Measurements from ENCODE around the gene GABRG3. TPM values are rescaled to one million over a fixed set of nuclear protein-coding genes. Genes with fewer than 3 reads are reported as not detected.

Gene GABRG3
- total and polyA plus RNA-seq, 9 of the 15 experiments (the other 6 are each of a cell fraction or from before 2014, with no cell fraction given), result 4.0 to 15.1 (median 11.2) TPM

- ChIA-PET CTCF (ENCODE audit: low intra/inter-chr PET ratio) (no interaction called here), POLR2A (no interaction called here)
- FAIRE-seq, result no peak
- Histone ChIP-seq H3K9me3 (replicated peaks; ENCODE audit: control insufficient read depth, insufficient read depth, low read depth, low read length) (no peaks in the 10 kb centered on the region), H2AFZ (ENCODE audit: low read depth, low read length) (no peak overlapping the region), H3K36me3 (ENCODE audit: control insufficient read depth, insufficient read depth, low read length) (no peaks in the 10 kb centered on the region), H3K27me3 (ENCODE audit: control insufficient read depth in 2 of 2, insufficient read depth in 2 of 2, low read length in 2 of 2) (peaks cover 0 to 11% of the 10 kb centered on the region in 2 experiments; a peak in 2 of 5 replicates), H3K79me2 (ENCODE audit: control insufficient read depth, insufficient read depth, low read length) (no peaks in the 10 kb centered on the region), H4K20me1 (replicated peaks; ENCODE audit: control insufficient read depth, insufficient read depth, low read length) (no peaks in the 10 kb centered on the region), H3K4me1 (replicated peaks in 1 of 2; ENCODE audit: control insufficient read depth in 2 of 2, insufficient read depth in 2 of 2, low read length in 2 of 2) (peaks cover 0 to 3% of the 10 kb centered on the region in 2 experiments; a peak in 1 of 5 replicates), H3K9me1 (ENCODE audit: control insufficient read depth, insufficient read depth, low read length) (no peaks in the 10 kb centered on the region), H3K27ac (ENCODE audit: extremely low read depth, low read depth, low read length) (no peak overlapping the region), H3K9ac (ENCODE audit: insufficient read depth in 1 of 2, low read depth in 2 of 2, low read length in 2 of 2) (no peak overlapping the region), H3K4me2 (ENCODE audit: insufficient read depth, low read length) (no peak overlapping the region), H3K4me3 (no peak overlapping the region)
- no peak for ATAC-seq
- no peak for DNase-seq (ENCODE audit: extremely low read depth in 1 of 4, low spot score in 3 of 4)
- WGBS (ENCODE audit: insufficient coverage, low coverage, missing lambda C conversion rate), result 3% methylated on average over 6 of the region's 6 CpGs
- in situ Hi-C loops (cut with MboI), result no loop called here
- BruUV-seq (replicated peaks), result no TSS peak
- intact Hi-C loops (cut with micrococcal nuclease), result no loop called here
- TF ChIP-seq MEIS2 (IDR thresholded peaks at IDR 0.05; ENCODE audit: partially characterized antibody), result peak; percentile 41
- no peak for TF ChIP-seq ZNF395 (CRISPR knock-in tag; IDR thresholded peaks at IDR 0.05)
- no peak for TF ChIP-seq ELF1 (tag; IDR thresholded peaks at IDR 0.05)
- TF ChIP-seq EZH2 (IDR thresholded peaks at IDR 0.05; ENCODE audit: borderline replicate concordance, low read depth, low read length), result no peak
- TF ChIP-seq CBFA2T2 (conservative IDR thresholded peaks at IDR 0.05), result no peak
- TF ChIP-seq ELF4 (CRISPR knock-in tag; IDR thresholded peaks at IDR 0.05), result no peak
- TF ChIP-seq PKNOX1 (IDR thresholded peaks at IDR 0.05), result peak; percentile 67
- TF ChIP-seq BCL6 (CRISPR knock-in tag; IDR thresholded peaks at IDR 0.05), result no peak
- no peak for TF ChIP-seq RBM17 (IDR thresholded peaks at IDR 0.05; ENCODE audit: borderline replicate concordance, low read depth, low read length)
- no peak for TF ChIP-seq TSC22D4 (tag; IDR thresholded peaks at IDR 0.05)
- TF ChIP-seq CCNT2 (IDR thresholded peaks at IDR 0.05; ENCODE audit: borderline replicate concordance, extremely low read depth, insufficient read length, low read depth, low read length), result no peak
- no peak for TF ChIP-seq ZNF699 (CRISPR knock-in tag; IDR thresholded peaks at IDR 0.05; ENCODE audit: insufficient replicate concordance)
- TF ChIP-seq STAT6 (CRISPR knock-in tag; IDR thresholded peaks at IDR 0.05), result no peak
- no peak for TF ChIP-seq ZNF280B (CRISPR knock-in tag; IDR thresholded peaks at IDR 0.05)
- no peak for TF ChIP-seq U2AF1 (optimal IDR thresholded peaks at IDR 0.05; ENCODE audit: low read depth, low read length)
- no peak for TF ChIP-seq NCOA4 (IDR thresholded peaks at IDR 0.05; ENCODE audit: partially characterized antibody)
- no peak for TF ChIP-seq PRMT5 (CRISPR knock-in tag; IDR thresholded peaks at IDR 0.05)
- TF ChIP-seq ZNF184 (CRISPR knock-in tag; IDR thresholded peaks at IDR 0.05), result no peak
Measured at GRCh38 chr15:27550635-27551034, 579.7 kb downstream of the GABRG3 start.

Data from K562 (cell line).